ENCODE results near the gene FAM168A.

Gene FAM168A

GRCh38 chr11:73397468-73398131 is 200.3 kb downstream of the FAM168A start:
- H3K36me3 ChIP-seq (replicated peaks; ENCODE audit: low read depth, low read length), result peaks cover 37% of the 10 kb centered on the region
- H3K4me2 ChIP-seq (ENCODE audit: low read length), result no peak overlapping the region
- H3K4me3 ChIP-seq (ENCODE audit: low read length), result no peak overlapping the region
- no peak overlapping the region for H3K27ac ChIP-seq (ENCODE audit: low read length)
- no peaks in the 10 kb centered on the region for H3K27me3 ChIP-seq (ENCODE audit: low read depth, low read length)
- no peak overlapping the region for H2AFZ ChIP-seq (ENCODE audit: low read depth, low read length)
- TF ChIP-seq CTCF (IDR thresholded peaks at IDR 0.05; ENCODE audit: low read depth, low read length), result no peak
- no peak for TF ChIP-seq EZH2phosphoT487 (IDR thresholded peaks at IDR 0.05; ENCODE audit: low read depth)
- no peaks in the 10 kb centered on the region for H3K79me2 ChIP-seq (ENCODE audit: low read length)
- H3K9ac ChIP-seq (ENCODE audit: low read length), result no peak overlapping the region
- peaks cover 3% of the 10 kb centered on the region; the same call in 1 of the 2 replicates for H4K20me1 ChIP-seq (ENCODE audit: insufficient read depth, low read length)
- H3K4me1 ChIP-seq (ENCODE audit: low read length), result peaks cover 6% of the 10 kb centered on the region
- no peaks in the 10 kb centered on the region for H3K9me3 ChIP-seq (ENCODE audit: insufficient read depth, low read length)

GRCh38 chr11:73396985-73397384 is 200.9 kb downstream of the FAM168A start:
- Histone ChIP-seq H3K9me3 (ENCODE audit: insufficient read depth, low read length) (no peaks in the 10 kb centered on the region), H3K9ac (ENCODE audit: low read length) (no peak overlapping the region), H3K27me3 (ENCODE audit: low read depth, low read length) (no peaks in the 10 kb centered on the region), H3K4me2 (ENCODE audit: low read length) (no peak overlapping the region), H3K36me3 (replicated peaks; ENCODE audit: low read depth, low read length) (peaks cover 37% of the 10 kb centered on the region), H3K79me2 (ENCODE audit: low read length) (no peaks in the 10 kb centered on the region), H2AFZ (ENCODE audit: low read depth, low read length) (no peak overlapping the region), H3K27ac (ENCODE audit: low read length) (no peak overlapping the region), H3K4me3 (ENCODE audit: low read length) (no peak overlapping the region), H3K4me1 (ENCODE audit: low read length) (peaks cover 6% of the 10 kb centered on the region), H4K20me1 (ENCODE audit: insufficient read depth, low read length) (peaks cover 3% of the 10 kb centered on the region; the same call in 1 of the 2 replicates)
- TF ChIP-seq CTCF (IDR thresholded peaks at IDR 0.05; ENCODE audit: low read depth, low read length) (no peak), EZH2phosphoT487 (IDR thresholded peaks at IDR 0.05; ENCODE audit: low read depth) (no peak)

- Histone ChIP-seq H3K79me2 (ENCODE audit: low read length) (no peaks in the 10 kb centered on the region), H3K27me3 (ENCODE audit: low read depth, low read length) (no peaks in the 10 kb centered on the region), H3K4me1 (ENCODE audit: low read length) (peaks cover 4% of the 10 kb centered on the region), H3K4me2 (ENCODE audit: low read length) (no peak overlapping the region), H3K9me3 (ENCODE audit: insufficient read depth, low read length) (no peaks in the 10 kb centered on the region), H3K9ac (ENCODE audit: low read length) (no peak overlapping the region), H3K27ac (ENCODE audit: low read length) (no peak overlapping the region), H4K20me1 (ENCODE audit: insufficient read depth, low read length) (peaks cover 3% of the 10 kb centered on the region; the same call in 1 of the 2 replicates), H2AFZ (ENCODE audit: low read depth, low read length) (no peak overlapping the region), H3K36me3 (replicated peaks; ENCODE audit: low read depth, low read length) (peaks cover 37% of the 10 kb centered on the region), H3K4me3 (ENCODE audit: low read length) (no peak overlapping the region)
- no peak for TF ChIP-seq EZH2phosphoT487 (IDR thresholded peaks at IDR 0.05; ENCODE audit: low read depth)
- TF ChIP-seq CTCF (IDR thresholded peaks at IDR 0.05; ENCODE audit: low read depth, low read length), result no peak
Measured at GRCh38 chr11:73396251-73396930, 201.5 kb downstream of the FAM168A start.

Measured in OCI-LY3 (cell line).